DOHH2 (cell line): ENCODE data around the gene TSHZ3.

Experiments
- H3F3A ChIP-seq: fragments of 200-600 bp; sonication (generic), shearing (Covaris generic); 2 replicates; pipeline ENCODE4 v1.6.0; 2016; ENCODE audit warnings: antibody characterized with exemption, mild to moderate bottlenecking; ENCODE audit not compliant: control insufficient read depth, insufficient read depth
- H3K27ac ChIP-seq: fragments of 200-600 bp; sonication (generic); 2 replicates; pipeline ENCODE4 v1.5.1; 2014; ENCODE audit warnings: low read depth, mild to moderate bottlenecking, low read length, moderate library complexity
- H3K27me3 ChIP-seq: fragments of 200-600 bp; sonication (generic); 2 replicates; pipeline ENCODE4 v1.6.1; 2014; ENCODE audit warnings: mild to moderate bottlenecking, low read length, mixed read lengths; ENCODE audit not compliant: control insufficient read depth
- H3K36me3 ChIP-seq: fragments of 200-600 bp; sonication (generic); 2 replicates; pipeline ENCODE4 v1.6.1; 2014; ENCODE audit warnings: mild to moderate bottlenecking, low read length, moderate library complexity, mixed read lengths; ENCODE audit not compliant: control insufficient read depth
- H3K4me1 ChIP-seq: fragments of 200-600 bp; sonication (generic); 2 replicates; pipeline ENCODE4 v1.6.1; 2014; ENCODE audit warnings: mild to moderate bottlenecking, low read length, mixed read lengths; ENCODE audit not compliant: control insufficient read depth
- H3K4me2 ChIP-seq: fragments of 200-600 bp; sonication (generic); 2 replicates; pipeline ENCODE4 v1.6.0; 2014; ENCODE audit warnings: mild to moderate bottlenecking, low read length, moderate library complexity
- H3K4me3 ChIP-seq: fragments of 200-600 bp; sonication (generic); 2 replicates; pipeline ENCODE4 v1.5.1; 2014; ENCODE audit warnings: mild to moderate bottlenecking, low read length, mixed read lengths
- H3K79me2 ChIP-seq: fragments of 200-600 bp; sonication (generic); 2 replicates; pipeline ENCODE4 v1.6.1; 2014; ENCODE audit warnings: mild to moderate bottlenecking, low read length, mixed read lengths; ENCODE audit not compliant: control insufficient read depth
- H3K9me2 ChIP-seq: fragments of 200-600 bp; sonication (generic); replicated peaks from 2 replicates; pipeline ENCODE4 v1.6.1; 2014; ENCODE audit warnings: mild to moderate bottlenecking, low read length, mixed read lengths; ENCODE audit not compliant: control insufficient read depth
- H3K9me3 ChIP-seq: fragments of 200-600 bp; sonication (generic); 2 replicates; pipeline ENCODE4 v1.6.1; 2014; ENCODE audit warnings: antibody characterized with exemption, low read length, mixed read lengths; ENCODE audit not compliant: control insufficient read depth, insufficient read depth
- H4K20me1 ChIP-seq: fragments of 200-600 bp; sonication (generic); 2 replicates; pipeline ENCODE4 v1.6.0; 2014; ENCODE audit warnings: low read depth, mild to moderate bottlenecking, antibody characterized with exemption, low read length, moderate library complexity; ENCODE audit not compliant: control insufficient read depth, insufficient read depth
- CTCF ChIP-seq: fragments of 200-600 bp; sonication (generic); IDR thresholded peaks from one replicate; pipeline ENCODE4 v1.5.1; 2014; ENCODE audit warnings: antibody characterized with exemption, mild to moderate bottlenecking, low read depth, low read length; ENCODE audit not compliant: poor library complexity, severe bottlenecking
- EZH2phosphoT487 ChIP-seq: fragments of 200-600 bp; sonication (generic); IDR thresholded peaks from 2 replicates; pipeline ENCODE4 v1.6.1; 2017; ENCODE audit warnings: borderline replicate concordance, mild to moderate bottlenecking, antibody characterized with exemption, low read length, moderate library complexity, mixed read lengths

Gene TSHZ3

DNA sequence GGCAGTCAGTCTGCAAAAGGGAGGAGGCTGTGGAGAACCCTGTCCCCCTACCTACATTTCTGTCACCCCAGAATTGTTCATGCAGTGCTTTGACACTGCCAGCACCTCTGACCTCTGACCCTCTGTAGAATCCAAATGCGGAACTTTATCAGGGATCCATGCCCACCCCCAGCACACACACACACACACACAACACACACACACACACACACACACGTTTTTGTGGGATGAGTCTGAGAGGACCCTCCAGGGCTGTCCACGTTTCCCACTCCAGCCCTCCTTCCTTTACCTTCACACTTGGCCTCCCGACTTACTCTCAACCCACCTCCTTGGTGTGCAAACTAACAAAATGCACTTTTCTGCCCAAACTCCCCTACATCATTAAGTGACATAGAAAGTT, 42.3 kb upstream of the TSHZ3 start:
- Histone ChIP-seq H3K79me2 (no peaks in the 10 kb centered on the region), H3K27ac (no peak overlapping the region), H3K27me3 (no peaks in the 10 kb centered on the region), H3K9me3 (peaks cover 17% of the 10 kb centered on the region; the same call in 1 of the 2 replicates), H3F3A (no peaks in the 10 kb centered on the region), H3K9me2 (no peaks in the 10 kb centered on the region), H3K4me1 (no peaks in the 10 kb centered on the region), H3K4me2 (no peak overlapping the region), H3K36me3 (no peaks in the 10 kb centered on the region), H3K4me3 (no peak overlapping the region), H4K20me1 (no peaks in the 10 kb centered on the region)
- TF ChIP-seq CTCF: no peak
- TF ChIP-seq EZH2phosphoT487: no peak

- no peak overlapping the region for H3K4me2 ChIP-seq
- H3K9me3 ChIP-seq: peaks cover 17% of the 10 kb centered on the region; the same call in 1 of the 2 replicates
- H3K27me3 ChIP-seq: no peaks in the 10 kb centered on the region
- no peaks in the 10 kb centered on the region for H3F3A ChIP-seq
- H3K79me2 ChIP-seq: no peaks in the 10 kb centered on the region
- TF ChIP-seq EZH2phosphoT487 (no peak), CTCF (no peak)
- no peaks in the 10 kb centered on the region for H3K9me2 ChIP-seq
- no peak overlapping the region for H3K4me3 ChIP-seq
- no peaks in the 10 kb centered on the region for H3K36me3 ChIP-seq
- no peaks in the 10 kb centered on the region for H4K20me1 ChIP-seq
- no peak overlapping the region for H3K27ac ChIP-seq
- H3K4me1 ChIP-seq: no peaks in the 10 kb centered on the region
These were observed 41.5 kb upstream of the TSHZ3 start for GRCh38 chr19:31390711-31391110.

- Histone ChIP-seq H3K4me1 (no peaks in the 10 kb centered on the region), H4K20me1 (no peaks in the 10 kb centered on the region), H3K9me2 (no peaks in the 10 kb centered on the region), H3F3A (no peaks in the 10 kb centered on the region), H3K79me2 (no peaks in the 10 kb centered on the region), H3K4me3 (no peak overlapping the region), H3K9me3 (peaks cover 17% of the 10 kb centered on the region; the same call in 1 of the 2 replicates), H3K27me3 (no peaks in the 10 kb centered on the region), H3K27ac (no peak overlapping the region), H3K4me2 (no peak overlapping the region), H3K36me3 (no peaks in the 10 kb centered on the region)
- TF ChIP-seq EZH2phosphoT487: no peak
- TF ChIP-seq CTCF: no peak
These were observed 40.6 kb upstream of the TSHZ3 start for GRCh38 chr19:31389874-31390273.
